Gastrocnemius medialis (tissue), 4 donors: Measurements from ENCODE around the gene LRRC3. TPM values are rescaled to one million over a fixed set of nuclear protein-coding genes. Genes with fewer than 3 reads are reported as not detected.

ENCODE experiments used
- ATAC-seq, 2 donors: fragments of 150-250 bp; one replicate each; pipeline ENCODE4 v1.9.1; 2016
- DNase-seq, 2 donors: peaks; one replicate each; pipeline ENCODE4 v3.0.0-alpha.2; 2019
- H3K27ac ChIP-seq, 4 donors: fragments of 200-600 bp; sonication (generic); 1 replicate in 1 of 4; 2 replicates in 3 of 4; pipeline ENCODE4 v1.5.1; 2016 to 2018; ENCODE audit warnings: mild to moderate bottlenecking in 2 of 4, moderate library complexity in 1 of 4
- H3K27me3 ChIP-seq, 3 donors: fragments of 200-600 bp; sonication (generic) in 2 of 3; 1 replicate in 1 of 3; 2 replicates in 2 of 3; pipeline versions ENCODE4 v1.5.1 to v1.6.0; 2016 to 2019; ENCODE audit warnings: mild to moderate bottlenecking in 1 of 3, moderate library complexity in 1 of 3
- H3K36me3 ChIP-seq, 2 donors: fragments of 200-600 bp; sonication (generic) in 1 of 2; one replicate each; pipeline ENCODE4 v1.5.1; 2017 to 2018
- H3K4me1 ChIP-seq, 2 donors: fragments of 200-600 bp; sonication (generic) in 1 of 2; one replicate each; pipeline ENCODE4 v1.5.1; 2016 to 2017; ENCODE audit warnings: mild to moderate bottlenecking in 2 of 2
- H3K4me3 ChIP-seq, 4 donors: fragments of 200-600 bp; sonication (generic) in 3 of 4; 1 replicate in 1 of 4; 2 replicates in 3 of 4; pipeline ENCODE4 v1.5.1; 2016 to 2019; ENCODE audit warnings: mild to moderate bottlenecking in 2 of 4
- H3K9me3 ChIP-seq, 3 donors: fragments of 200-600 bp; sonication (generic) in 2 of 3; 1 replicate in 1 of 3; 2 replicates in 2 of 3; pipeline ENCODE4 v1.5.1; 2016 to 2019
- CTCF ChIP-seq, 5 experiments: fragments of 450-650 bp in 3 of 5; fragments of 200-600 bp in 2 of 5; sonication (generic) in 2 of 5; IDR thresholded peaks in 4 of 5; conservative IDR thresholded peaks in 1 of 5; 1 replicate in 4 of 5; 2 replicates in 1 of 5; pipeline ENCODE4 v1.5.1; 2016 to 2019; ENCODE audit warnings: antibody characterized with exemption in 5 of 5, mild to moderate bottlenecking in 3 of 5, moderate library complexity in 3 of 5
- POLR2A ChIP-seq, 2 donors: fragments of 450-650 bp; IDR thresholded peaks; one replicate each; pipeline ENCODE4 v1.6.1; 2017; ENCODE audit warnings: antibody characterized with exemption in 2 of 2, mild to moderate bottlenecking in 2 of 2, moderate library complexity in 2 of 2
- in situ Hi-C, 4 donors: fragments of 200-750 bp; cut with MboI; loops; one replicate each; pipeline versions ENCODE4 v1.15.0 to v1.8.0; 2017; ENCODE audit warnings: low sequenced_read_pairs in 4 of 4
- intact Hi-C: fragments of 100-400 bp; cut with DNase I; formaldehyde crosslinking; loops from one replicate; pipeline ENCODE4 v1.15.1; 2023; ENCODE audit warnings: low total_unique reads
- total RNA-seq, 4 donors: library from RNA; depleted of rRNA; stranded (reverse); fragments of >200 nt; gene quantifications; one replicate each; pipeline versions ENCODE4 v1.1.0 to v1.2.3, GENCODE V29; 2016

LRRC3 gene
- total RNA-seq, 4 donors from 2014 or later: 0.36 to 0.70 (median 0.55) TPM

DNA sequence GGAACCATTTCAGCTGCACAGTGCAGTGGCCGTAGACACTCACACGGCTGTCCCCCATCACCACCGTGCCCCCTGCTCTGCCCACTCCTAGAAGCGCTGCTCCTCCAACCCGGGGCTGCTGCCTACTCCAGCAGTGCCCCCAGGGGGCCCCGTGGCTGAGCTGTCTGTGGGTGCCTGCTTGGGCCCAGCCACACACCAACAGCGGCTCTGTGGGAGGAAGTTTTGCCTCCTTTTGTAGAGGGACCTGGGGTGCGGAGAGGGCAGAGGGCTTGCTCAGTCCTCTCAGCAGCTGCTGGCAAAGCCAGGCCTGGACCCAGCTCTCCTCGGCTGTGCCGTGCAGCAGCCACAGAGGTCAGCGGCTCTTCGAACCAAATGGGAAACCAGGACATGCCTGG, 11.4 kb upstream of the LRRC3 start:
- TF ChIP-seq CTCF (IDR thresholded peaks at IDR 0.05 in 4 of 5, conservative IDR thresholded peaks at IDR 0.05 in 1 of 5) (no peak), POLR2A (IDR thresholded peaks at IDR 0.05) (no peak)
- Histone ChIP-seq H3K27ac (no peak overlapping the region), H3K4me3 (no peak overlapping the region), H3K36me3 (no peaks in the 10 kb centered on the region), H3K9me3 (no peaks in the 10 kb centered on the region), H3K27me3 (peaks cover under 1 to 9% (median 8%) of the 10 kb centered on the region in 3 donors), H3K4me1 (no peaks in the 10 kb centered on the region)
- in situ Hi-C loops (no loop called here), intact Hi-C loops (no loop called here)
- DNase-seq (no peak), ATAC-seq (no peak)

DNA sequence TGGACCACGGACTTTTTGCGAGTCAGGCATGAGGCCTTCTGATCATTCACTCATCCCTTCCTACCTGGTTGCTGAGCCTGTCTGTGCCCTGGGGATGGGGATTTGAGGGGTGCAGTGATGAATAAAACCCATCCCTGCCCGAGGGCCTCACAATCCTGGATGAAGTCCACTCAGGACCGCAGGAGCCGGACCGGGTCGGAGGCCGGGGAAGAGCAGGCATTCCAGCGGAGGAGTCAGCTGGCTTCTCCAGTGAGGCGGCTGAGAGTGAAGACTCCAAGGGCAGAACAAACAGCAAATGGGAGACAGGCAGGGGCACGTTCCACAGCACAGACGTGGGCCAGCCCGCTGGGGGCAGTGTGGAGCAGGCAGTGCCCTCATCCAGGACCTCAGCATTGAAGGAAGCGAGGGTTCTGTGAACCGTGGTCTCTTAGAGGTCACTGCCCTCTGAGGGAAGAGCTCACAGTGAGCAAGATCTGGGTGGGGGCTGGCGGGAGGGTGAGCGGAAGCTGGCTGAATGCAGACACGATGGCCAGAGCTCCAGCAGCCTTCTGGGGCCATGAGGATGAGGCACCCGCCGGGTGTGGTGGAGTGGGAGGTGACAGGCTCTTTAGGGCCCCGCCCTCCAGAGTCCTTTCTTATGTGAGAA, 10.9 kb upstream of the LRRC3 start:
- intact Hi-C loops: no loop called here
- H3K4me3 ChIP-seq: no peak overlapping the region
- peaks cover 0 to 9% (median 7%) of the 10 kb centered on the region in 3 donors for H3K27me3 ChIP-seq
- TF ChIP-seq CTCF (IDR thresholded peaks at IDR 0.05 in 4 of 5, conservative IDR thresholded peaks at IDR 0.05 in 1 of 5) (no peak), POLR2A (IDR thresholded peaks at IDR 0.05) (no peak)
- DNase-seq: no peak
- ATAC-seq: no peak
- H3K27ac ChIP-seq: no peak overlapping the region
- H3K4me1 ChIP-seq: no peaks in the 10 kb centered on the region
- H3K9me3 ChIP-seq: no peaks in the 10 kb centered on the region
- H3K36me3 ChIP-seq: no peaks in the 10 kb centered on the region
- in situ Hi-C loops: no loop called here

GRCh38 chr21:44445145-44445812, 10.0 kb upstream of the LRRC3 start:
- Histone ChIP-seq H3K9me3 (no peaks in the 10 kb centered on the region), H3K27me3 (peaks cover 4 to 10% (median 4%) of the 10 kb centered on the region in 3 donors), H3K4me1 (no peaks in the 10 kb centered on the region), H3K27ac (no peak overlapping the region), H3K4me3 (no peak overlapping the region), H3K36me3 (no peaks in the 10 kb centered on the region)
- in situ Hi-C loops (no loop called here), intact Hi-C loops (no loop called here)
- no peak for TF ChIP-seq CTCF (IDR thresholded peaks at IDR 0.05 in 4 of 5, conservative IDR thresholded peaks at IDR 0.05 in 1 of 5)
- TF ChIP-seq POLR2A (IDR thresholded peaks at IDR 0.05): no peak
- DNase-seq: no peak
- no peak for ATAC-seq

GRCh38 chr21:44448651-44449131, 6.6 kb upstream of the LRRC3 start:
- intact Hi-C loops: no loop called here
- no peaks in the 10 kb centered on the region for H3K36me3 ChIP-seq
- no peak for ATAC-seq

More at GRCh38 chr21:44448651-44449131, 6.6 kb upstream of the LRRC3 start:
- Histone ChIP-seq H3K9me3 (no peaks in the 10 kb centered on the region), H3K27me3 (peaks cover 4 to 11% (median 10%) of the 10 kb centered on the region in 3 donors), H3K27ac (no peak overlapping the region), H3K4me1 (no peaks in the 10 kb centered on the region), H3K4me3 (no peak overlapping the region)
- DNase-seq: peak in 1 of 2 donors; percentile 2
- no peak for TF ChIP-seq CTCF (IDR thresholded peaks at IDR 0.05 in 4 of 5, conservative IDR thresholded peaks at IDR 0.05 in 1 of 5)
- TF ChIP-seq POLR2A (IDR thresholded peaks at IDR 0.05): no peak
- in situ Hi-C loops: no loop called here
